Measurements from ENCODE around the gene NUP58. TPM values are rescaled to one million over a fixed set of nuclear protein-coding genes. Genes with fewer than 3 reads are reported as not detected.

Gene NUP58
- total RNA-seq, 4 donors from 2014 or later = 28.1 to 43.9 (median 37.3) TPM

DNA sequence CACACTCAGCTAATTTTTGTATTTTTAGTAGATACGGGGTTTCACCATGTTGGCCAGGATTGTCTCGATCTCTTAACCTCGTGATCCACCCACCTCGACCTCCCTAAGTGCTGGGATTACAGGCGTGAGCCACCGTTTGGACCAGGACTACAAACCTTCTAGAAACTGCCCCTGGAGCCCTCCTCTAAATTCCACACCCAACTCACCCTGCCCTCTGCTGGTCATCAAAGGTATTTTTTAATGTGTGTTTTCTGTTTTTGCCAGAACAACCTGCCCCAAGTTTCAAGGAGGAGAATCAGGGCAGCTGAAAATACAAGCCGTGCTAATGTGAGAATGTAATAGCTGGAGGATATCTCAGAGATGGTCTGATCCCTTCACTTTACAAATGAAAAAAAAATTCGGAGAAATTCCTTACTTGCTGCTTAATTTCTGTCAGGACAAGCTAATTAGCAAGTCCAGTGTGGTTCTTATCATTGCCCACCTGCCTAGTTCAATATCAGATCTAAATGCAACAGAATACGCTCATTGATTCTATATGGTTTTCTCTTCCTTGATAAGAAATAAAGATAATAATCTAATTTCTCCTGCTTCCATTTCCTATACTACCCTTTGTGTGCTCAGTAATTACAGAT is 74.4 kb downstream of the NUP58 start:
- Histone ChIP-seq H3K36me3 (no peaks in the 10 kb centered on the region), H3K4me1 (peaks cover 0 to 14% (median 3%) of the 10 kb centered on the region in 3 donors), H3K4me3 (no peak overlapping the region), H3K27me3 (peaks cover 51% of the 10 kb centered on the region), H3K9me3 (no peaks in the 10 kb centered on the region), H3K27ac (no peak overlapping the region)
- 29 to 67% methylated on average over 8 to 9 of the region's 9 CpGs for WGBS, 2 donors (ENCODE audit: low coverage in 1 of 2)
- ATAC-seq = no peak
- TF ChIP-seq EP300 (IDR thresholded peaks at IDR 0.05) = no peak
- TF ChIP-seq, protein P1, sequence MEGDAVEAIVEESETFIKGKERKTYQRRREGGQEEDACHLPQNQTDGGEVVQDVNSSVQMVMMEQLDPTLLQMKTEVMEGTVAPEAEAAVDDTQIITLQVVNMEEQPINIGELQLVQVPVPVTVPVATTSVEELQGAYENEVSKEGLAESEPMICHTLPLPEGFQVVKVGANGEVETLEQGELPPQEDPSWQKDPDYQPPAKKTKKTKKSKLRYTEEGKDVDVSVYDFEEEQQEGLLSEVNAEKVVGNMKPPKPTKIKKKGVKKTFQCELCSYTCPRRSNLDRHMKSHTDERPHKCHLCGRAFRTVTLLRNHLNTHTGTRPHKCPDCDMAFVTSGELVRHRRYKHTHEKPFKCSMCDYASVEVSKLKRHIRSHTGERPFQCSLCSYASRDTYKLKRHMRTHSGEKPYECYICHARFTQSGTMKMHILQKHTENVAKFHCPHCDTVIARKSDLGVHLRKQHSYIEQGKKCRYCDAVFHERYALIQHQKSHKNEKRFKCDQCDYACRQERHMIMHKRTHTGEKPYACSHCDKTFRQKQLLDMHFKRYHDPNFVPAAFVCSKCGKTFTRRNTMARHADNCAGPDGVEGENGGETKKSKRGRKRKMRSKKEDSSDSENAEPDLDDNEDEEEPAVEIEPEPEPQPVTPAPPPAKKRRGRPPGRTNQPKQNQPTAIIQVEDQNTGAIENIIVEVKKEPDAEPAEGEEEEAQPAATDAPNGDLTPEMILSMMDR (IDR thresholded peaks at IDR 0.05) = peak; percentile 21 to 58 (median 39)

DNA sequence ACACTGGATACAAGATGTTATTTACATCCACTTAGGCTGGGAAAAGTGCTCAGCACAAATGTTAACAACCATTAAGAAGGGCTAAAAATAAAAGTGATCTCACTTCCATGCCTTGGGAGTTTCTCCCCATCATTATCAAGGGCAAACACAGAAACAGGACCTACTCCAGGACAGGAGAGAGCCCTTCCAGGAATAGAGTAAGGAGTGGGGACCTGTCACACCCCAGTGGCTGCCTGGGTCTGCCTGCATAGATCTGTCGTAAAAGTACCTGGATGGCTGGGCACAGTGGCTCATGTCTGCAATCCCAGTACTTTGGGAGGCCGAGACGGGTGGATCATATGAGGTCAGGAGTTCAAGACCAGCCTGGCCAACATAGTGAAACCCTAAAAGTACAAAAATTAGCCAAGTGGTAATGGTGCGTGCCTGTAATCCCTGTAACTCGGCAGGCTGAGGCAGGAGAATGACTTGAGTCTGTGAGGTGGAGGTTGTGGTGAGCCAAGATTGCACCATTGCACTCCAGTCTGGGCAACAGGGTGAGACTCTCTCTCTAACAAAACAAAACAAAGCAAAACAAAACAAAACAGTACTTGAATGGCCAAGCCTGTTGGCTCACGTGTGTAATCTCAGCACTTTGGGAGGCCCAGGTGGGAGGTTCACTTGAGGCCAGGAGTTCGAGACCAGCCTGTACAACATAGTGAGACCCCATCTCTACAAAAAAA is 76.0 kb downstream of the NUP58 start:
- TF ChIP-seq, protein P1 (IDR thresholded peaks at IDR 0.05) = no peak
- TF ChIP-seq POLR2AphosphoS5 (IDR thresholded peaks at IDR 0.05) (no peak), EP300 (IDR thresholded peaks at IDR 0.05) (no peak), POLR2A (IDR thresholded peaks at IDR 0.05) (no peak)
- WGBS, 2 donors (ENCODE audit: low coverage in 1 of 2) = 87 to 100% methylated on average over 1 to 3 of the region's 7 CpGs
- no peak for ATAC-seq
- Histone ChIP-seq H3K9me3 (no peaks in the 10 kb centered on the region), H3K36me3 (no peaks in the 10 kb centered on the region), H3K4me3 (no peak overlapping the region), H3K27ac (no peak overlapping the region), H3K4me1 (peaks cover 0 to 4% (median under 1%) of the 10 kb centered on the region in 3 donors), H3K27me3 (peaks cover 35% of the 10 kb centered on the region)

DNA sequence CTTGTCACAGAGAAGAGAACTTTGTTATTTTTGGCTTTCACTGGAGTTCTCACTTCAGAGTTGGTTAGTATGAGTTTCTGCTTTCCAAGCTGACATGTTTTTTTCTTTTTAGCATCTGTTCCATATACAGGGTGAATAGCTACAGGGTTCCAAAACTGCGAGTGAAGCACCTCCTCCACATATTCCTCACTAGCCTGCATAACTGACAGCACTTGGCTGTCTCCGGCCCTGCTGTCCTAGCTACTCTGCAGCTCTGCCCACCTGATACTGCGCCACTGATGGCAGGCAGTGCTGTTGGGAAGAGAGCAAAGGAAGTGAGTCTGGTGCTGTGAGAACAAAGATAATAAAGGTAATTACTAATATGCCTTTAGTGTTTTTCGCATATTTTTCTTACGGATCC is 77.1 kb downstream of the NUP58 start:
- H3K4me3 ChIP-seq = no peak overlapping the region
- TF ChIP-seq EP300 (IDR thresholded peaks at IDR 0.05) = no peak
- H3K27me3 ChIP-seq = peaks cover 30% of the 10 kb centered on the region
- no peaks in the 10 kb centered on the region for H3K4me1 ChIP-seq
- H3K27ac ChIP-seq = no peak overlapping the region
- ATAC-seq = no peak
- H3K9me3 ChIP-seq = no peaks in the 10 kb centered on the region
- 53 to 54% methylated on average over 4 to 5 of the region's 5 CpGs for WGBS, 2 donors (ENCODE audit: low coverage in 1 of 2)
- H3K36me3 ChIP-seq = no peaks in the 10 kb centered on the region

DNA sequence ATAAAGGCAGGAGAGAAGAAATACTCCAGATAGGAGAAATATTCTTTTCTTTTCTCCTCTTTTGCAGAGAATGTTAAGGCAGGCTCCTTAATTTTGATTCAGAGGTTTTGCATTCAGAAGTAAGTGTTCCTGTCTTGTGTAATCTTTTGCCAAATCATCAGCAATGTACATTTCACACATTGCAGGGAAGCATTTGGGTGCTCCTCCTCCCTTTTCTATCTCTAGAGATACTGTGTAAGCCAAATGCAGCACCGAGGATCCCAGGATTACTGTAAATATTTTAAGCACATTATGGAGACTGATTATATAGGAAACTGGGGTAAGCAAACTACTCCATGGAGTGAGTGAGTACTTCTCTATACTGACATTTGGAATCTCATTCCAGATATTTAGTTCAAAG is 77.6 kb downstream of the NUP58 start:
- Histone ChIP-seq H3K9me3 (no peaks in the 10 kb centered on the region), H3K4me3 (no peak overlapping the region), H3K36me3 (no peaks in the 10 kb centered on the region), H3K27ac (no peak overlapping the region), H3K4me1 (no peaks in the 10 kb centered on the region), H3K27me3 (peaks cover 30% of the 10 kb centered on the region)
- TF ChIP-seq, protein P1 (IDR thresholded peaks at IDR 0.05) = no peak
- TF ChIP-seq POLR2AphosphoS5 (IDR thresholded peaks at IDR 0.05) = no peak
- no peak for TF ChIP-seq EP300 (IDR thresholded peaks at IDR 0.05)
- ATAC-seq = no peak
- 25% methylated on average over 1 of the region's 1 CpG; no CpG with 5 or more reads in 1 of the 2 donors for WGBS, 2 donors (ENCODE audit: low coverage in 1 of 2)

DNA sequence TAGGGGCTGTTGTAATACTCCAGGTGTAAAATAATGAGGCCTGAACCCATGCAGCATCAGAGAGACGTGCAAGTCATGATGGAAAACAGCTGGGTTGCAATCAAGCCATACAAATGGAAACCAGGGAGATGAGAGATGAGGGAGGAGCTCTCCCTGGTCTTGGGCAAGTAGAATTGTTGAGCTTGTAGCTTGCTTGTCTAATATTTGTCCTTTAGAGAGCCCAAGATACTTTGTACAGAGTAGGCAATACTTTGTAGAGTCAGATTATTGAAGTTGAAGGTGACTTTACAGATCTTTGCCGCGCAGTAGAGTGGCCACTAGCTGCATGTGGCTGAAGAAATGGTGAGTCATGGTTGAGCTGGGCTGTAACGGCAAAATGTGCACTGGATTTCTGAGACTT is 78.7 kb downstream of the NUP58 start:
- Histone ChIP-seq H3K27me3 (peaks cover 31% of the 10 kb centered on the region), H3K36me3 (no peaks in the 10 kb centered on the region), H3K4me3 (no peak overlapping the region), H3K4me1 (no peaks in the 10 kb centered on the region), H3K9me3 (no peaks in the 10 kb centered on the region), H3K27ac (no peak overlapping the region)
- TF ChIP-seq, protein P1 (IDR thresholded peaks at IDR 0.05) = no peak
- TF ChIP-seq EP300 (IDR thresholded peaks at IDR 0.05) (no peak), POLR2A (IDR thresholded peaks at IDR 0.05) (no peak), POLR2AphosphoS5 (IDR thresholded peaks at IDR 0.05) (no peak)
- 63 to 77% methylated on average over 4 of the region's 4 CpGs for WGBS, 2 donors (ENCODE audit: low coverage in 1 of 2)
- ATAC-seq = no peak

Measured in gastroesophageal sphincter (tissue), 4 donors.